ENCODE measurements around the gene DNHD1.

- TF ChIP-seq EGR1 (IDR thresholded peaks at IDR 0.05) (no peak), MAX (IDR thresholded peaks at IDR 0.05) (no peak), YY1 (IDR thresholded peaks at IDR 0.05; ENCODE audit: low read depth) (no peak), RAD21 (IDR thresholded peaks at IDR 0.05; ENCODE audit: low read depth) (no peak), TCF12 (IDR thresholded peaks at IDR 0.05; ENCODE audit: low read depth) (no peak)
- TF ChIP-seq, protein P1, sequence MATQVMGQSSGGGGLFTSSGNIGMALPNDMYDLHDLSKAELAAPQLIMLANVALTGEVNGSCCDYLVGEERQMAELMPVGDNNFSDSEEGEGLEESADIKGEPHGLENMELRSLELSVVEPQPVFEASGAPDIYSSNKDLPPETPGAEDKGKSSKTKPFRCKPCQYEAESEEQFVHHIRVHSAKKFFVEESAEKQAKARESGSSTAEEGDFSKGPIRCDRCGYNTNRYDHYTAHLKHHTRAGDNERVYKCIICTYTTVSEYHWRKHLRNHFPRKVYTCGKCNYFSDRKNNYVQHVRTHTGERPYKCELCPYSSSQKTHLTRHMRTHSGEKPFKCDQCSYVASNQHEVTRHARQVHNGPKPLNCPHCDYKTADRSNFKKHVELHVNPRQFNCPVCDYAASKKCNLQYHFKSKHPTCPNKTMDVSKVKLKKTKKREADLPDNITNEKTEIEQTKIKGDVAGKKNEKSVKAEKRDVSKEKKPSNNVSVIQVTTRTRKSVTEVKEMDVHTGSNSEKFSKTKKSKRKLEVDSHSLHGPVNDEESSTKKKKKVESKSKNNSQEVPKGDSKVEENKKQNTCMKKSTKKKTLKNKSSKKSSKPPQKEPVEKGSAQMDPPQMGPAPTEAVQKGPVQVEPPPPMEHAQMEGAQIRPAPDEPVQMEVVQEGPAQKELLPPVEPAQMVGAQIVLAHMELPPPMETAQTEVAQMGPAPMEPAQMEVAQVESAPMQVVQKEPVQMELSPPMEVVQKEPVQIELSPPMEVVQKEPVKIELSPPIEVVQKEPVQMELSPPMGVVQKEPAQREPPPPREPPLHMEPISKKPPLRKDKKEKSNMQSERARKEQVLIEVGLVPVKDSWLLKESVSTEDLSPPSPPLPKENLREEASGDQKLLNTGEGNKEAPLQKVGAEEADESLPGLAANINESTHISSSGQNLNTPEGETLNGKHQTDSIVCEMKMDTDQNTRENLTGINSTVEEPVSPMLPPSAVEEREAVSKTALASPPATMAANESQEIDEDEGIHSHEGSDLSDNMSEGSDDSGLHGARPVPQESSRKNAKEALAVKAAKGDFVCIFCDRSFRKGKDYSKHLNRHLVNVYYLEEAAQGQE (IDR thresholded peaks at IDR 0.05; ENCODE audit: low read depth): no peak
These were observed 23.2 kb downstream of the DNHD1 start for GRCh38 chr11:6520265-6520664.

All from Ishikawa (cell line).